ENCODE data around the gene RIMBP2. TPM values are rescaled to one million over a fixed set of nuclear protein-coding genes. Genes with fewer than 3 reads are reported as not detected.

Gene RIMBP2
- total RNA-seq, 1 donor from 2014 or later, result 0.09 TPM

- no peak for DNase-seq
- no peak overlapping the region for H3K4me3 ChIP-seq
- H3K27ac ChIP-seq, result no peak overlapping the region
- ATAC-seq, result no peak
- intact Hi-C loops (cut with DNase I), result no loop called here
- TF ChIP-seq CTCF (IDR thresholded peaks at IDR 0.05), result no peak
- no peaks in the 10 kb centered on the region for H3K36me3 ChIP-seq
- no peaks in the 10 kb centered on the region for H3K9me3 ChIP-seq
- no peaks in the 10 kb centered on the region for H3K27me3 ChIP-seq
- H3K4me1 ChIP-seq, result no peaks in the 10 kb centered on the region
These were observed 51.8 kb downstream of the RIMBP2 start for GRCh38 chr12:130664252-130664651.

GRCh38 chr12:130663514-130663913, 52.6 kb downstream of the RIMBP2 start:
- DNase-seq, result no peak
- no peak for TF ChIP-seq CTCF (IDR thresholded peaks at IDR 0.05)
- Histone ChIP-seq H3K36me3 (no peaks in the 10 kb centered on the region), H3K27me3 (no peaks in the 10 kb centered on the region), H3K4me3 (no peak overlapping the region), H3K27ac (no peak overlapping the region), H3K9me3 (no peaks in the 10 kb centered on the region), H3K4me1 (no peaks in the 10 kb centered on the region)
- intact Hi-C loops (cut with DNase I), result no loop called here
- ATAC-seq, result no peak

GRCh38 chr12:130661486-130662255, 54.4 kb downstream of the RIMBP2 start:
- Histone ChIP-seq H3K9me3 (no peaks in the 10 kb centered on the region), H3K27ac (no peak overlapping the region), H3K4me3 (no peak overlapping the region), H3K4me1 (no peaks in the 10 kb centered on the region), H3K36me3 (no peaks in the 10 kb centered on the region), H3K27me3 (no peaks in the 10 kb centered on the region)
- no peak for ATAC-seq
- intact Hi-C loops (cut with DNase I), result no loop called here
- no peak for DNase-seq
- no peak for TF ChIP-seq CTCF (IDR thresholded peaks at IDR 0.05)

- intact Hi-C loops (cut with DNase I), result no loop called here
- Histone ChIP-seq H3K9me3 (no peaks in the 10 kb centered on the region), H3K4me1 (no peaks in the 10 kb centered on the region), H3K27me3 (no peaks in the 10 kb centered on the region), H3K27ac (no peak overlapping the region), H3K36me3 (no peaks in the 10 kb centered on the region), H3K4me3 (no peak overlapping the region)
- no peak for ATAC-seq
- no peak for TF ChIP-seq CTCF (IDR thresholded peaks at IDR 0.05)
- no peak for DNase-seq
These were observed 55.0 kb downstream of the RIMBP2 start for GRCh38 chr12:130661059-130661458.

- peak; percentile 22 for DNase-seq
- intact Hi-C loops (cut with DNase I), result no loop called here
- Histone ChIP-seq H3K4me1 (no peaks in the 10 kb centered on the region), H3K27ac (no peak overlapping the region), H3K27me3 (no peaks in the 10 kb centered on the region), H3K36me3 (no peaks in the 10 kb centered on the region), H3K9me3 (no peaks in the 10 kb centered on the region), H3K4me3 (no peak overlapping the region)
- TF ChIP-seq CTCF (IDR thresholded peaks at IDR 0.05), result no peak
- ATAC-seq, result no peak
These were observed 57.8 kb downstream of the RIMBP2 start for GRCh38 chr12:130658145-130658911.
